ENCODE data around the gene GBP7. TPM values are rescaled to one million over a fixed set of nuclear protein-coding genes. Genes with fewer than 3 reads are reported as not detected.

GBP7 gene
- total RNA-seq, 1 experiment from 2014 or later = not detected

DNA sequence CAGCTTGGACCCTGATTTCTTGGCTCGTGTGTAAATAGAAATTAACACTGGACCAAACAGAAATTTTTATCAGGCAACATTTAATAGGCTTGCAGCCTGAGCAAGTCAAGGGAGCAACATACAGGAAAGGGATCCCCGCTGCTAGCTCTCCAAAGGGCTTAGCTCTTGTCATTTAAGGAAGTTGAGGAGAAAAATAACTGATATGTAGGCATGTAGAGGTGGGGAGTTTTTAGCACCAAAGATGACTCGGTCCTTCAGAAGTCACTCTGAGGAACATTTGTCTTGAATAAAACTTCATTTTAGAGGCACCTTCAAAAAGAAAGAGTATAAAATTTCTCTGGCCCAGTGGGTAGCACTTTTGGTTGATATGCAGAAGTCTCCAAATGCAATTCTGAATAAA, 76.9 kb downstream of the GBP7 start:
- TF ChIP-seq, protein P1, sequence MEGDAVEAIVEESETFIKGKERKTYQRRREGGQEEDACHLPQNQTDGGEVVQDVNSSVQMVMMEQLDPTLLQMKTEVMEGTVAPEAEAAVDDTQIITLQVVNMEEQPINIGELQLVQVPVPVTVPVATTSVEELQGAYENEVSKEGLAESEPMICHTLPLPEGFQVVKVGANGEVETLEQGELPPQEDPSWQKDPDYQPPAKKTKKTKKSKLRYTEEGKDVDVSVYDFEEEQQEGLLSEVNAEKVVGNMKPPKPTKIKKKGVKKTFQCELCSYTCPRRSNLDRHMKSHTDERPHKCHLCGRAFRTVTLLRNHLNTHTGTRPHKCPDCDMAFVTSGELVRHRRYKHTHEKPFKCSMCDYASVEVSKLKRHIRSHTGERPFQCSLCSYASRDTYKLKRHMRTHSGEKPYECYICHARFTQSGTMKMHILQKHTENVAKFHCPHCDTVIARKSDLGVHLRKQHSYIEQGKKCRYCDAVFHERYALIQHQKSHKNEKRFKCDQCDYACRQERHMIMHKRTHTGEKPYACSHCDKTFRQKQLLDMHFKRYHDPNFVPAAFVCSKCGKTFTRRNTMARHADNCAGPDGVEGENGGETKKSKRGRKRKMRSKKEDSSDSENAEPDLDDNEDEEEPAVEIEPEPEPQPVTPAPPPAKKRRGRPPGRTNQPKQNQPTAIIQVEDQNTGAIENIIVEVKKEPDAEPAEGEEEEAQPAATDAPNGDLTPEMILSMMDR (conservative IDR thresholded peaks at IDR 0.05) = no peak
- no peak for TF ChIP-seq EZH2 (IDR thresholded peaks at IDR 0.05; ENCODE audit: low read depth)
- no peaks in the 10 kb centered on the region for H3K9me2 ChIP-seq (ENCODE audit: insufficient read depth)
- intact Hi-C loops (cut with micrococcal nuclease; ENCODE audit: unreplicated experiment) = no loop called here

DNA sequence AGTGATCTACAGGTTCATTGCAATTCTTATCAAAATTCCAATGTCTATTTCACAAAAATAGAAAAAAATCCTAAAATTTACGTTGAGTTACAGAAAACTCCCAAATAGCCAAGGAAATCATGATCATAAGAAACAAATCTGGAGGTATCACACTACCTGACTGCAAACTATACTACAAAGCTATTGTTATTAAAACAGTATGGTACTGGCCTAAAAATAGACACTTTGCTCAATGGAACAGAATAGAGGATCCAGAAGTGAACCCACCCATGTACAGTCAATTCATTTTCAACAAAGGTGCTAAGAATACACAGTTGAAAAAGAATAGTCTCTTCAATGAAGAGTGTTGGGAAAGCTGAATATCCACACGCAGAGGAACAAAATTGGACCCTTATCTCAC, 80.1 kb downstream of the GBP7 start:
- Histone ChIP-seq H3K27ac (no peak overlapping the region), H3F3A (ENCODE audit: insufficient read depth, low read depth) (no peaks in the 10 kb centered on the region), H2AFZ (no peak overlapping the region), H3K4me3 (no peak overlapping the region), H3K4me1 (replicated peaks; ENCODE audit: insufficient read depth) (no peaks in the 10 kb centered on the region), H3K4me2 (no peak overlapping the region), H3K9me2 (ENCODE audit: insufficient read depth) (no peaks in the 10 kb centered on the region), H3K79me2 (ENCODE audit: low read depth) (no peaks in the 10 kb centered on the region), H3K27me3 (ENCODE audit: insufficient read depth, low read depth) (no peaks in the 10 kb centered on the region), H3K9me3 (ENCODE audit: insufficient read depth, low read depth) (peaks cover 14% of the 10 kb centered on the region; the same call in 1 of the 2 replicates), H4K20me1 (ENCODE audit: insufficient read depth) (no peaks in the 10 kb centered on the region), H3K36me3 (ENCODE audit: low read depth) (no peaks in the 10 kb centered on the region)
- no peak for DNase-seq
- ChIA-PET POLR2A (ENCODE audit: unreplicated experiment) (interaction anchor here (0.5 kb wide), 1 partner anchor 1459 kb away, joined by 3 read pairs; no protein-coding TSS in a partner anchor), CTCF (no interaction called here)
- TF ChIP-seq, protein P1 (conservative IDR thresholded peaks at IDR 0.05) = no peak
- no TSS peak for BruUV-seq (replicated peaks)
- intact Hi-C loops (cut with micrococcal nuclease; ENCODE audit: unreplicated experiment) = no loop called here

More for the DNA sequence above, 76.9 kb downstream of the GBP7 start:
- Histone ChIP-seq H4K20me1 (ENCODE audit: insufficient read depth) (no peaks in the 10 kb centered on the region), H3K4me2 (no peak overlapping the region), H3K4me1 (replicated peaks; ENCODE audit: insufficient read depth) (no peaks in the 10 kb centered on the region), H3K79me2 (ENCODE audit: low read depth) (no peaks in the 10 kb centered on the region), H3K27ac (no peak overlapping the region), H2AFZ (no peak overlapping the region), H3K27me3 (ENCODE audit: insufficient read depth, low read depth) (no peaks in the 10 kb centered on the region), H3F3A (ENCODE audit: insufficient read depth, low read depth) (no peaks in the 10 kb centered on the region), H3K36me3 (ENCODE audit: low read depth) (no peaks in the 10 kb centered on the region), H3K9me3 (ENCODE audit: insufficient read depth, low read depth) (peaks cover 14% of the 10 kb centered on the region; the same call in 1 of the 2 replicates), H3K4me3 (no peak overlapping the region)
- BruUV-seq (replicated peaks) = no TSS peak
- ChIA-PET CTCF (no interaction called here), POLR2A (ENCODE audit: unreplicated experiment) (no interaction called here)
- no peak for DNase-seq

DNA sequence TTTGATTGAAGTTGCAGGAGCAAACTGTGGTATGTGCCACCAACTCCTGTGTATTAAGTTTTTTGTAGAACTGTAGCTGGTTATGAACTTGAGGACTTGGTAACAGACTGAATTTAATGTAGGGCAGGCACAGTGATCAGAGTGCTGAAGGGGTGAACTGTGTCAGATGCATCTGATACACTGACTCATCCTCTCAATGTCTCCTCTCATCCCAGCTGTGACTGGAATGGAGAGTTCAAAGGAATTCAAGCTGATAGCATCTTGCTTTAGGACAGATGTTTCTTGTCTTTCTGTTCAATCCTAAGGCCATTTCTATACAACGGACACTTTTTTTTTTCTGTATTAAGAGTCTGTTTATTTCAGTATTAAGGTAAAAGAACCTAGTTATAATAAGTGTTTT, 85.8 kb downstream of the GBP7 start:
- H4K20me1 ChIP-seq (ENCODE audit: insufficient read depth) = no peaks in the 10 kb centered on the region
- no peaks in the 10 kb centered on the region for H3K9me3 ChIP-seq (ENCODE audit: insufficient read depth, low read depth)
- ChIA-PET CTCF (no interaction called here), POLR2A (ENCODE audit: unreplicated experiment) (no interaction called here)
- DNase-seq = no peak
- intact Hi-C loops (cut with micrococcal nuclease; ENCODE audit: unreplicated experiment) = no loop called here
- H2AFZ ChIP-seq = no peak overlapping the region
- no peak overlapping the region for H3K27ac ChIP-seq
- H3K4me1 ChIP-seq (replicated peaks; ENCODE audit: insufficient read depth) = no peaks in the 10 kb centered on the region
- H3K4me2 ChIP-seq = no peak overlapping the region
- TF ChIP-seq, protein P1 (conservative IDR thresholded peaks at IDR 0.05) = no peak
- TF ChIP-seq EZH2 (IDR thresholded peaks at IDR 0.05; ENCODE audit: low read depth) = no peak
- H3K4me3 ChIP-seq = no peak overlapping the region
- H3F3A ChIP-seq (ENCODE audit: insufficient read depth, low read depth) = no peaks in the 10 kb centered on the region
- no TSS peak for BruUV-seq (replicated peaks)
- H3K79me2 ChIP-seq (ENCODE audit: low read depth) = no peaks in the 10 kb centered on the region
- H3K27me3 ChIP-seq (ENCODE audit: insufficient read depth, low read depth) = no peaks in the 10 kb centered on the region
- no peaks in the 10 kb centered on the region for H3K9me2 ChIP-seq (ENCODE audit: insufficient read depth)
- H3K36me3 ChIP-seq (ENCODE audit: low read depth) = no peaks in the 10 kb centered on the region
